Endothelial cell of umbilical vein (primary cell): ENCODE measurements around the gene GLI2. TPM values are rescaled to one million over a fixed set of nuclear protein-coding genes. Genes with fewer than 3 reads are reported as not detected.

Experiments
- BruUV-seq: library from RNA; stranded (reverse); fragments of 400-500 nt; replicated peaks from 2 replicates; lab custom pipeline; 2021; lab: Mats Ljungman, UMichigan
- CTCF ChIA-PET: fragments of 300-600, 350-600 bp; sonication (Branson Sonifier 250); formaldehyde crosslinking; loops from one replicate; lab custom pipeline; 2021; ENCODE audit warnings: antibody characterized with exemption, inconsistent platforms; lab: Charles Lee
- POLR2A ChIA-PET: fragments of 300-600, 350-600 bp; sonication (Branson Sonifier 250); formaldehyde crosslinking; loops from one replicate; lab custom pipeline; 2021; ENCODE audit warnings: antibody characterized with exemption, inconsistent platforms; lab: Charles Lee
- DNase-seq: peaks from one replicate; pipeline ENCODE4 v3.0.0-alpha.2; 2011; ENCODE audit warnings: low read depth, low spot score
- FAIRE-seq: peaks from 2 replicates; lab custom pipeline; 2011; peaks lifted over from hg19 to GRCh38; lab: Jason Lieb, UNC
- H2AFZ ChIP-seq: 2 replicates; pipeline ENCODE4 v1.6.0; 2012; ENCODE audit warnings: low read depth, low read length, control low read depth, inconsistent platforms
- H3K27ac ChIP-seq: 2 replicates; pipeline ENCODE4 v1.5.1; 2011; ENCODE audit warnings: low read depth, mild to moderate bottlenecking, control low read depth, low read length, moderate library complexity; ENCODE audit not compliant: insufficient read depth
- H3K27me3 ChIP-seq, 2 experiments: 2 replicates each; pipeline versions ENCODE4 v1.6.0 to v1.6.1; 2011; ENCODE audit warnings: low read length in 2 of 2, mixed read lengths in 1 of 2; ENCODE audit not compliant: control insufficient read depth in 2 of 2, insufficient read depth in 2 of 2
- H3K36me3 ChIP-seq, 2 experiments: 2 replicates in 1 of 2; 3 replicates in 1 of 2; pipeline ENCODE4 v1.5.1; 2011; ENCODE audit warnings: low read length in 2 of 2, mild to moderate bottlenecking in 1 of 2, moderate library complexity in 1 of 2; ENCODE audit not compliant: control insufficient read depth in 2 of 2, insufficient read depth in 2 of 2; ENCODE audit errors: extremely low read depth in 1 of 2
- H3K4me1 ChIP-seq: 3 replicates; pipeline ENCODE4 v1.5.1; 2011; ENCODE audit warnings: mild to moderate bottlenecking, low read length; ENCODE audit not compliant: control insufficient read depth, insufficient read depth; ENCODE audit errors: extremely low read depth
- H3K4me2 ChIP-seq: 2 replicates; pipeline ENCODE4 v1.6.1; 2011; ENCODE audit warnings: low read length, control low read depth, mixed read lengths; ENCODE audit not compliant: insufficient read depth
- H3K4me3 ChIP-seq, 3 experiments: fragments of 200-600 bp in 1 of 3; sonication (generic), shearing (Covaris generic) in 1 of 3; replicated peaks in 1 of 3; 2 replicates each; pipeline ENCODE4 v1.5.1; 2011 to 2016; ENCODE audit warnings: control low read depth in 3 of 3, low read length in 3 of 3, mild to moderate bottlenecking in 2 of 3, inconsistent platforms in 1 of 3, low read depth in 1 of 3, moderate library complexity in 1 of 3; ENCODE audit not compliant: insufficient read depth in 1 of 3
- H3K79me2 ChIP-seq: 2 replicates; pipeline ENCODE4 v1.6.0; 2012; ENCODE audit warnings: low read length, inconsistent platforms; ENCODE audit not compliant: control insufficient read depth, insufficient read depth
- H3K9ac ChIP-seq: replicated peaks from 2 replicates; pipeline ENCODE3; 2011; ENCODE audit warnings: low read length, control low read depth; ENCODE audit not compliant: insufficient read depth; ENCODE audit errors: extremely low read depth
- H3K9me1 ChIP-seq: replicated peaks from 3 replicates; pipeline ENCODE4 v1.6.0; 2011; ENCODE audit warnings: mild to moderate bottlenecking, low read length; ENCODE audit not compliant: control insufficient read depth, insufficient read depth; ENCODE audit errors: extremely low read depth
- H3K9me3 ChIP-seq: replicated peaks from 2 replicates; pipeline ENCODE4 v1.5.1; 2012; ENCODE audit warnings: low read length, inconsistent platforms; ENCODE audit not compliant: control insufficient read depth, insufficient read depth
- H4K20me1 ChIP-seq: replicated peaks from 2 replicates; pipeline ENCODE3; 2011; ENCODE audit warnings: mild to moderate bottlenecking, low read length; ENCODE audit not compliant: control insufficient read depth, insufficient read depth; ENCODE audit errors: extremely low read depth
- EZH2 ChIP-seq: IDR thresholded peaks from 2 replicates; pipeline ENCODE4 v1.6.1; 2012; ENCODE audit warnings: borderline replicate concordance, low read depth, mild to moderate bottlenecking, moderate library complexity, low read length, inconsistent platforms; ENCODE audit not compliant: severe bottlenecking
- FOS ChIP-seq: IDR thresholded peaks from 2 replicates; pipeline ENCODE4 v1.6.1; 2011; ENCODE audit warnings: mild to moderate bottlenecking, low read length, moderate library complexity, borderline replicate concordance; ENCODE audit not compliant: insufficient read depth
- GATA2 ChIP-seq: IDR thresholded peaks from 2 replicates; pipeline ENCODE4 v1.7.0; 2011; ENCODE audit warnings: low read depth, mild to moderate bottlenecking, moderate library complexity, mixed read lengths, low read length; ENCODE audit not compliant: insufficient read length, insufficient read depth
- JUN ChIP-seq: IDR thresholded peaks from 2 replicates; pipeline ENCODE4 v1.6.1; 2011; ENCODE audit warnings: borderline replicate concordance, low read depth; ENCODE audit not compliant: insufficient read length, insufficient read depth
- MYC ChIP-seq: IDR thresholded peaks from one replicate; pipeline ENCODE4 v1.6.1; 2011; ENCODE audit warnings: mild to moderate bottlenecking, low read depth, low read length
- POLR2A ChIP-seq: IDR thresholded peaks from 2 replicates; pipeline ENCODE4 v1.6.1; 2012; ENCODE audit warnings: low read depth, mild to moderate bottlenecking, control low read depth, low read length
- POLR2AphosphoS5 ChIP-seq: IDR thresholded peaks from 2 replicates; pipeline ENCODE4 v1.6.1; 2012; ENCODE audit warnings: low read depth, mild to moderate bottlenecking, control low read depth, low read length, moderate library complexity; ENCODE audit not compliant: insufficient read depth
- dilution Hi-C: fragments of 300-500 bp; cut with MboI; formaldehyde crosslinking; loops from one replicate; pipeline ENCODE4 v1.15.0; 2019; ENCODE audit warnings: low sequenced_read_pairs; ENCODE audit not compliant: extremely low pct_ligation_motif_present
- intact Hi-C: fragments of 100-400 bp; cut with micrococcal nuclease; formaldehyde crosslinking; loops from one replicate; pipeline ENCODE4 v1.10.0; 2022
- polyA plus RNA-seq, 4 experiments: library from polyadenylated mRNA; depleted of rRNA in 3 of 4; stranded (reverse) in 3 of 4; unstranded in 1 of 4; fragments of >200 nt; gene quantifications; 2 replicates each; pipeline versions ENCODE4 v1.2.1 to v1.2.3, GENCODE V29; 2011 to 2012; ENCODE audit warnings: missing spikeins in 1 of 4
- total RNA-seq: library from RNA; stranded (reverse); gene quantifications from 2 replicates; pipeline ENCODE4 v1.2.3, GENCODE V29; 2021
- TF ChIP-seq, protein P1 (sequence below): IDR thresholded peaks from 2 replicates; pipeline ENCODE4 v1.6.1; 2011; ENCODE audit not compliant: insufficient read depth, insufficient read length
- TF ChIP-seq, protein P2 (sequence below), 2 donors: IDR thresholded peaks; 1 replicate in 1 of 2; 2 replicates in 1 of 2; pipeline ENCODE4 v1.5.1; 2011; ENCODE audit warnings: low read length in 2 of 2, mild to moderate bottlenecking in 2 of 2, moderate library complexity in 2 of 2, control low read depth in 1 of 2, inconsistent platforms in 1 of 2, low read depth in 1 of 2; ENCODE audit not compliant: insufficient read depth in 1 of 2; ENCODE audit errors: extremely low read depth in 1 of 2

Gene GLI2
- total and polyA plus RNA-seq, 2 donors (not counting 3 experiments of a cell fraction or from before 2014, with no cell fraction given): 0.13 TPM; not detected in 1

DNA sequence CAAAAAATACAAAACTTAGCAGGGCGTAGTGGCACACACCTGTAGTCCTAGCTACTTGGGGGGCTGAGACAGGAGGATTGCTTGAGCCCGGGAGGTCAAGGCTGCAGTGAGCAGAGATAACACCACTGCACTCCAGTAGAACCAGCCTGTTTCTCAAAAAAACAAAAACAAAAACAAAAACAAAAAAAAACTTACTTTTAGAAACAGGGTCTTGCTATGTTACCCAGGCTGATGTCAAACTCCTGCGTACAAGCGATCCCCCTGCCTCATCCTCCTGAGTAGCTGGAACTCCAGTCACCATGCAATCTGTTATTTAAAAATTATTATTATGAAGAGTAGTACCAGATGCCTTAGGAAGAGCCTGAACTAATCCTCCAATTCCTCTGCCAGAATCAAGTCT is 35.0 kb upstream of the GLI2 start:
- ChIA-PET CTCF (interaction anchor here (9.2 kb wide), 1 partner anchor 380 kb away, joined by 251 read pairs; no protein-coding TSS in a partner anchor), POLR2A (no interaction called here)
- no peaks in the 10 kb centered on the region for H3K9me3 ChIP-seq
- H4K20me1 ChIP-seq: no peaks in the 10 kb centered on the region
- TF ChIP-seq FOS (no peak), EZH2 (no peak), MYC (no peak), GATA2 (no peak), POLR2A (no peak), JUN (no peak), POLR2AphosphoS5 (no peak)
- TF ChIP-seq, protein P1, sequence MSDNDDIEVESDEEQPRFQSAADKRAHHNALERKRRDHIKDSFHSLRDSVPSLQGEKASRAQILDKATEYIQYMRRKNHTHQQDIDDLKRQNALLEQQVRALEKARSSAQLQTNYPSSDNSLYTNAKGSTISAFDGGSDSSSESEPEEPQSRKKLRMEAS: no peak
- TF ChIP-seq, protein P2, sequence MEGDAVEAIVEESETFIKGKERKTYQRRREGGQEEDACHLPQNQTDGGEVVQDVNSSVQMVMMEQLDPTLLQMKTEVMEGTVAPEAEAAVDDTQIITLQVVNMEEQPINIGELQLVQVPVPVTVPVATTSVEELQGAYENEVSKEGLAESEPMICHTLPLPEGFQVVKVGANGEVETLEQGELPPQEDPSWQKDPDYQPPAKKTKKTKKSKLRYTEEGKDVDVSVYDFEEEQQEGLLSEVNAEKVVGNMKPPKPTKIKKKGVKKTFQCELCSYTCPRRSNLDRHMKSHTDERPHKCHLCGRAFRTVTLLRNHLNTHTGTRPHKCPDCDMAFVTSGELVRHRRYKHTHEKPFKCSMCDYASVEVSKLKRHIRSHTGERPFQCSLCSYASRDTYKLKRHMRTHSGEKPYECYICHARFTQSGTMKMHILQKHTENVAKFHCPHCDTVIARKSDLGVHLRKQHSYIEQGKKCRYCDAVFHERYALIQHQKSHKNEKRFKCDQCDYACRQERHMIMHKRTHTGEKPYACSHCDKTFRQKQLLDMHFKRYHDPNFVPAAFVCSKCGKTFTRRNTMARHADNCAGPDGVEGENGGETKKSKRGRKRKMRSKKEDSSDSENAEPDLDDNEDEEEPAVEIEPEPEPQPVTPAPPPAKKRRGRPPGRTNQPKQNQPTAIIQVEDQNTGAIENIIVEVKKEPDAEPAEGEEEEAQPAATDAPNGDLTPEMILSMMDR (IDR thresholded peaks at IDR 0.05; ENCODE audit: extremely low read depth in 1 of 2, insufficient read depth in 1 of 2, low read depth in 1 of 2, low read length in 2 of 2): no peak
- BruUV-seq: no TSS peak
- no peaks in the 10 kb centered on the region for H3K79me2 ChIP-seq
- no peak overlapping the region for H3K9ac ChIP-seq
- dilution Hi-C loops (loop anchor here (10.0 kb wide), 1 partner anchor 364 kb away; no protein-coding TSS in a partner anchor), intact Hi-C loops (no loop called here)
- FAIRE-seq (no peak), DNase-seq (no peak)
- no peak overlapping the region for H3K4me2 ChIP-seq
- no peak overlapping the region for H3K27ac ChIP-seq
- peaks cover 4% of the 10 kb centered on the region for H3K4me1 ChIP-seq
- H3K36me3 ChIP-seq: no peaks in the 10 kb centered on the region
- no peak overlapping the region for H2AFZ ChIP-seq
- no peaks in the 10 kb centered on the region for H3K9me1 ChIP-seq
- H3K4me3 ChIP-seq: no peak overlapping the region
- peaks cover 14 to 19% of the 10 kb centered on the region in 2 experiments for H3K27me3 ChIP-seq
